ENCODE results near the gene ALPI. TPM values are rescaled to one million over a fixed set of nuclear protein-coding genes. Genes with fewer than 3 reads are reported as not detected.

ALPI gene
- total RNA-seq, 1 experiment from 2014 or later: 5.3 TPM

GRCh38 chr2:232417489-232417888 lies 38.5 kb upstream of the ALPI start:
- H3K4me1 Mint-ChIP-seq (ENCODE audit: low read depth, unreplicated experiment): no peaks in the 10 kb centered on the region
- H3K4me3 ChIP-seq (ENCODE audit: low read depth, low read length): no peak overlapping the region
- BruUV-seq (replicated peaks): no TSS peak
- DNase-seq: no peak
- H3K27ac Mint-ChIP-seq (ENCODE audit: unreplicated experiment): no peak overlapping the region
- no peaks in the 10 kb centered on the region for H3K36me3 ChIP-seq (ENCODE audit: control insufficient read depth, insufficient read depth, low read length)
- intact Hi-C loops (cut with micrococcal nuclease; ENCODE audit: unreplicated experiment): no loop called here
- POLR2A ChIA-PET: no interaction called here
- no peak overlapping the region for H3K4me3 Mint-ChIP-seq (ENCODE audit: unreplicated experiment)
- H3K4me1 ChIP-seq: no peaks in the 10 kb centered on the region
- no peak for TF ChIP-seq CTCF (IDR thresholded peaks at IDR 0.05; ENCODE audit: insufficient read depth in 1 of 2, low read depth in 1 of 2, low read length in 1 of 2, severe bottlenecking in 1 of 2, unreplicated experiment in 1 of 2)
- H3K27me3 Mint-ChIP-seq (ENCODE audit: insufficient read depth, unreplicated experiment): no peaks in the 10 kb centered on the region
- CTCF ChIA-PET: no interaction called here
- H3K9me3 Mint-ChIP-seq (ENCODE audit: unreplicated experiment): peaks cover 4% of the 10 kb centered on the region
- H3K27me3 ChIP-seq (replicated peaks; ENCODE audit: control insufficient read depth, insufficient read depth, low read length): no peaks in the 10 kb centered on the region
- peaks cover 4% of the 10 kb centered on the region for H3K36me3 Mint-ChIP-seq (ENCODE audit: insufficient read depth, unreplicated experiment)
- H3K9me3 ChIP-seq: no peaks in the 10 kb centered on the region

DNA sequence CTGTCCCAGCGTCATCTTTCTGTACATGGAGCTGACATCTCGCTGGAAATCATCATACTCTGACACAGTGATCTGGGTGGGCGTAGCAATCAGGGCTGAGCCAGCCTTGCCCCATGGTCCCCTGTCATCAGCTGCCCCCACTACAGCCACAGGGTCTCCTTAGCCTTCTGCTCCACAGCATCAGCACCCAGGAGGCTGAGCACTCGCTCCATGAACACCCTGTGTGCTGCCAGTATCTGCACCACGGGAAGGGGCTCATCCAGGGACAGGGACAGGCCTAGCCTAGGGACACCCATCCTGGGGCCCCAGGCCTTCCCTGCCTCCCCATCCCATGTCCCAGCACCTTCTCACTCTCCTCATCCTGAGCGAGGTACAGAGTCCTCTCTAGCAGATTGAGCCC lies 37.9 kb upstream of the ALPI start:
- no peak for TF ChIP-seq CTCF (IDR thresholded peaks at IDR 0.05; ENCODE audit: insufficient read depth in 1 of 2, low read depth in 1 of 2, low read length in 1 of 2, severe bottlenecking in 1 of 2, unreplicated experiment in 1 of 2)
- peak overlapping the region; percentile 69 for H3K4me3 Mint-ChIP-seq (ENCODE audit: unreplicated experiment)
- intact Hi-C loops (cut with micrococcal nuclease; ENCODE audit: unreplicated experiment): no loop called here
- Histone ChIP-seq H3K9me3 (no peaks in the 10 kb centered on the region), H3K27me3 (replicated peaks; ENCODE audit: control insufficient read depth, insufficient read depth, low read length) (no peaks in the 10 kb centered on the region), H3K36me3 (ENCODE audit: control insufficient read depth, insufficient read depth, low read length) (no peaks in the 10 kb centered on the region), H3K4me1 (no peaks in the 10 kb centered on the region), H3K4me3 (ENCODE audit: low read depth, low read length) (no peak overlapping the region)
- ChIA-PET CTCF (no interaction called here), POLR2A (no interaction called here)
- no TSS peak for BruUV-seq (replicated peaks)
- H3K27ac Mint-ChIP-seq (ENCODE audit: unreplicated experiment): no peak overlapping the region
- no peaks in the 10 kb centered on the region for H3K4me1 Mint-ChIP-seq (ENCODE audit: low read depth, unreplicated experiment)
- DNase-seq: no peak
- H3K27me3 Mint-ChIP-seq (ENCODE audit: insufficient read depth, unreplicated experiment): no peaks in the 10 kb centered on the region
- peaks cover 4% of the 10 kb centered on the region for H3K36me3 Mint-ChIP-seq (ENCODE audit: insufficient read depth, unreplicated experiment)
- H3K9me3 Mint-ChIP-seq (ENCODE audit: unreplicated experiment): peaks cover 9% of the 10 kb centered on the region

GRCh38 chr2:232418466-232419244 lies 37.3 kb upstream of the ALPI start:
- ChIA-PET POLR2A (no interaction called here), CTCF (no interaction called here)
- H3K4me1 Mint-ChIP-seq (ENCODE audit: low read depth, unreplicated experiment): no peaks in the 10 kb centered on the region
- no TSS peak for BruUV-seq (replicated peaks)
- DNase-seq: no peak
- no peaks in the 10 kb centered on the region for H3K36me3 ChIP-seq (ENCODE audit: control insufficient read depth, insufficient read depth, low read length)
- no peaks in the 10 kb centered on the region for H3K4me1 ChIP-seq
- no peak for TF ChIP-seq CTCF (IDR thresholded peaks at IDR 0.05; ENCODE audit: insufficient read depth in 1 of 2, low read depth in 1 of 2, low read length in 1 of 2, severe bottlenecking in 1 of 2, unreplicated experiment in 1 of 2)
- H3K4me3 Mint-ChIP-seq (ENCODE audit: unreplicated experiment): peak overlapping the region; percentile 69
- intact Hi-C loops (cut with micrococcal nuclease; ENCODE audit: unreplicated experiment): no loop called here
- no peaks in the 10 kb centered on the region for H3K9me3 ChIP-seq
- no peaks in the 10 kb centered on the region for H3K27me3 Mint-ChIP-seq (ENCODE audit: insufficient read depth, unreplicated experiment)
- peaks cover 11% of the 10 kb centered on the region for H3K9me3 Mint-ChIP-seq (ENCODE audit: unreplicated experiment)
- peaks cover 4% of the 10 kb centered on the region for H3K36me3 Mint-ChIP-seq (ENCODE audit: insufficient read depth, unreplicated experiment)
- no peak overlapping the region for H3K27ac Mint-ChIP-seq (ENCODE audit: unreplicated experiment)
- H3K27me3 ChIP-seq (replicated peaks; ENCODE audit: control insufficient read depth, insufficient read depth, low read length): no peaks in the 10 kb centered on the region
- no peak overlapping the region for H3K4me3 ChIP-seq (ENCODE audit: low read depth, low read length)
